ENCODE data around the gene FOXK2.

FOXK2 gene

GRCh38 chr17:82611140-82612058 is 91.9 kb downstream of the FOXK2 start:
- peak; percentile 75 for DNase-seq

- DNase-seq = peak; percentile 85
Measured at GRCh38 chr17:82613283-82614094, 94.0 kb downstream of the FOXK2 start.

- DNase-seq = no peak
Measured at GRCh38 chr17:82614095-82614631, 94.6 kb downstream of the FOXK2 start.

- DNase-seq = no peak
Measured at GRCh38 chr17:82615084-82616020, 95.8 kb downstream of the FOXK2 start.

- no peak for DNase-seq
Measured at GRCh38 chr17:82616021-82616711, 96.6 kb downstream of the FOXK2 start.

- no peak for DNase-seq
Measured at GRCh38 chr17:82619211-82619610, 99.7 kb downstream of the FOXK2 start.

GRCh38 chr17:82619641-82620040 is 100.1 kb downstream of the FOXK2 start:
- no peak for DNase-seq

GRCh38 chr17:82623707-82624106 is 104.2 kb downstream of the FOXK2 start:
- no peak for DNase-seq

- no peak for DNase-seq
Measured at GRCh38 chr17:82627405-82627804, 107.9 kb downstream of the FOXK2 start.

GRCh38 chr17:82629748-82630147 is 110.2 kb downstream of the FOXK2 start:
- no peak for DNase-seq

GRCh38 chr17:82630212-82630611 is 110.7 kb downstream of the FOXK2 start:
- no peak for DNase-seq

- DNase-seq = no peak
Measured at GRCh38 chr17:82631544-82631943, 112.0 kb downstream of the FOXK2 start.

- no peak for DNase-seq
Measured at GRCh38 chr17:82632451-82632850, 112.9 kb downstream of the FOXK2 start.

GRCh38 chr17:82633343-82633742 is 113.8 kb downstream of the FOXK2 start:
- DNase-seq = no peak

GRCh38 chr17:82636626-82637598 is 117.4 kb downstream of the FOXK2 start:
- DNase-seq = peak; percentile 20

GRCh38 chr17:82638183-82638773 is 118.7 kb downstream of the FOXK2 start:
- no peak for DNase-seq

GRCh38 chr17:82639628-82640027 is 120.1 kb downstream of the FOXK2 start:
- DNase-seq = no peak

- DNase-seq = no peak
Measured at GRCh38 chr17:82640036-82640435, 120.5 kb downstream of the FOXK2 start.

- no peak for DNase-seq
Measured at GRCh38 chr17:82642022-82642421, 122.5 kb downstream of the FOXK2 start.

GRCh38 chr17:82644148-82644547 is 124.6 kb downstream of the FOXK2 start:
- DNase-seq = no peak
